Measurements from ENCODE around the gene CTDSPL. TPM values are rescaled to one million over a fixed set of nuclear protein-coding genes. Genes with fewer than 3 reads are reported as not detected.

CTDSPL gene
- total and polyA plus RNA-seq, 10 of the 15 experiments (the other 5 are each of a cell fraction or from before 2014, with no cell fraction given), result 0.05 to 0.51 (median 0.18) TPM; not detected in 6

DNA sequence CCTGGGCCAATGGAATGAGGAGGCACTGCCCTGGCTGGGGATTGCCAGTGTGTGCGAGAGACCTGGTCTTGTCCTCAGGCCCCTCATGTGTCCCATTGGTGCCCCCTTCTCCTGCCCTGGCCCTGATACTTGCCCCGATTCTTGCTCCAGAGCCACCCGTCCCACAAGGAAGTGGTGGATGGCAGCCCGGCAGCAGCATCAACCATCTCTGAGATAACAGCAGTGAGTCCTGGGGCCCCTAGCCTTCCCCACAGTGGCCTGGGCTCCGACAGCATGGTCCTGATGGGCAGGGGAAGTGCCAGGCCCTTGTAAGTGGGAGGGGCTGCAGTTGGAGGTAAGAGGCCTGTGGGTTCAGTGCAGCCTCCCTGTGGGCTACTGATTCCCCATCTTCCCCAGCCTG is 144.4 kb downstream of the CTDSPL start:
- Histone ChIP-seq H3K27ac (ENCODE audit: control insufficient read depth, insufficient read depth) (no peak overlapping the region), H4K20me1 (ENCODE audit: control insufficient read depth, insufficient read depth) (no peaks in the 10 kb centered on the region), H3K4me3 (no peak overlapping the region), H3K4me1 (ENCODE audit: control insufficient read depth, insufficient read depth, low read length) (no peaks in the 10 kb centered on the region; the same call in 1 of the 2 replicates), H3K36me3 (ENCODE audit: control insufficient read depth in 2 of 2, insufficient read depth in 2 of 2, low read length in 1 of 2) (no peaks in the 10 kb centered on the region; a peak in 2 of 4 replicates), H3K4me2 (ENCODE audit: control insufficient read depth, insufficient read depth) (no peak overlapping the region), H3K27me3 (replicated peaks in 1 of 2; ENCODE audit: control insufficient read depth in 2 of 2, insufficient read depth in 2 of 2, low read length in 1 of 2) (no peaks in the 10 kb centered on the region), H3K9ac (ENCODE audit: control insufficient read depth, insufficient read depth, low read length) (no peak overlapping the region), H3K9me3 (replicated peaks; ENCODE audit: control insufficient read depth, insufficient read depth, low read length) (no peaks in the 10 kb centered on the region), H3K79me2 (ENCODE audit: control insufficient read depth, insufficient read depth, low read length) (no peaks in the 10 kb centered on the region), H2AFZ (ENCODE audit: control insufficient read depth, low read depth, low read length) (no peak overlapping the region)
- WGBS (ENCODE audit: insufficient coverage, insufficient replicate concordance, low lambda C conversion rate, missing lambda C conversion rate), result 84% methylated on average over 5 of the region's 5 CpGs
- intact Hi-C loops (cut with micrococcal nuclease; ENCODE audit: unreplicated experiment) (no loop called here), in situ Hi-C loops (cut with MboI) (no loop called here)
- SMC1A ChIA-PET (ENCODE audit: uncharacterized antibody, unreplicated experiment), result no interaction called here
- no TSS peak for BruUV-seq (replicated peaks)
- FAIRE-seq (no peak), DNase-seq (ENCODE audit: low read depth, low spot score) (no peak), ATAC-seq (no peak)
- CTCF ChIA-PET, result interaction anchor here (1.4 kb wide), 1 partner anchor 32 kb away, joined by 5 read pairs; no protein-coding TSS in a partner anchor
- RAD21 ChIA-PET (ENCODE audit: unreplicated experiment), result no interaction called here
- no peak for TF ChIP-seq SREBF1 (IDR thresholded peaks at IDR 0.05; ENCODE audit: low read length)
- TF ChIP-seq TARDBP (IDR thresholded peaks at IDR 0.05; ENCODE audit: borderline replicate concordance), result no peak
- TF ChIP-seq, protein P1, sequence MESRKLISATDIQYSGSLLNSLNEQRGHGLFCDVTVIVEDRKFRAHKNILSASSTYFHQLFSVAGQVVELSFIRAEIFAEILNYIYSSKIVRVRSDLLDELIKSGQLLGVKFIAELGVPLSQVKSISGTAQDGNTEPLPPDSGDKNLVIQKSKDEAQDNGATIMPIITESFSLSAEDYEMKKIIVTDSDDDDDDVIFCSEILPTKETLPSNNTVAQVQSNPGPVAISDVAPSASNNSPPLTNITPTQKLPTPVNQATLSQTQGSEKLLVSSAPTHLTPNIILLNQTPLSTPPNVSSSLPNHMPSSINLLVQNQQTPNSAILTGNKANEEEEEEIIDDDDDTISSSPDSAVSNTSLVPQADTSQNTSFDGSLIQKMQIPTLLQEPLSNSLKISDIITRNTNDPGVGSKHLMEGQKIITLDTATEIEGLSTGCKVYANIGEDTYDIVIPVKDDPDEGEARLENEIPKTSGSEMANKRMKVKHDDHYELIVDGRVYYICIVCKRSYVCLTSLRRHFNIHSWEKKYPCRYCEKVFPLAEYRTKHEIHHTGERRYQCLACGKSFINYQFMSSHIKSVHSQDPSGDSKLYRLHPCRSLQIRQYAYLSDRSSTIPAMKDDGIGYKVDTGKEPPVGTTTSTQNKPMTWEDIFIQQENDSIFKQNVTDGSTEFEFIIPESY (IDR thresholded peaks at IDR 0.05), result no peak
- TF ChIP-seq, protein P2, sequence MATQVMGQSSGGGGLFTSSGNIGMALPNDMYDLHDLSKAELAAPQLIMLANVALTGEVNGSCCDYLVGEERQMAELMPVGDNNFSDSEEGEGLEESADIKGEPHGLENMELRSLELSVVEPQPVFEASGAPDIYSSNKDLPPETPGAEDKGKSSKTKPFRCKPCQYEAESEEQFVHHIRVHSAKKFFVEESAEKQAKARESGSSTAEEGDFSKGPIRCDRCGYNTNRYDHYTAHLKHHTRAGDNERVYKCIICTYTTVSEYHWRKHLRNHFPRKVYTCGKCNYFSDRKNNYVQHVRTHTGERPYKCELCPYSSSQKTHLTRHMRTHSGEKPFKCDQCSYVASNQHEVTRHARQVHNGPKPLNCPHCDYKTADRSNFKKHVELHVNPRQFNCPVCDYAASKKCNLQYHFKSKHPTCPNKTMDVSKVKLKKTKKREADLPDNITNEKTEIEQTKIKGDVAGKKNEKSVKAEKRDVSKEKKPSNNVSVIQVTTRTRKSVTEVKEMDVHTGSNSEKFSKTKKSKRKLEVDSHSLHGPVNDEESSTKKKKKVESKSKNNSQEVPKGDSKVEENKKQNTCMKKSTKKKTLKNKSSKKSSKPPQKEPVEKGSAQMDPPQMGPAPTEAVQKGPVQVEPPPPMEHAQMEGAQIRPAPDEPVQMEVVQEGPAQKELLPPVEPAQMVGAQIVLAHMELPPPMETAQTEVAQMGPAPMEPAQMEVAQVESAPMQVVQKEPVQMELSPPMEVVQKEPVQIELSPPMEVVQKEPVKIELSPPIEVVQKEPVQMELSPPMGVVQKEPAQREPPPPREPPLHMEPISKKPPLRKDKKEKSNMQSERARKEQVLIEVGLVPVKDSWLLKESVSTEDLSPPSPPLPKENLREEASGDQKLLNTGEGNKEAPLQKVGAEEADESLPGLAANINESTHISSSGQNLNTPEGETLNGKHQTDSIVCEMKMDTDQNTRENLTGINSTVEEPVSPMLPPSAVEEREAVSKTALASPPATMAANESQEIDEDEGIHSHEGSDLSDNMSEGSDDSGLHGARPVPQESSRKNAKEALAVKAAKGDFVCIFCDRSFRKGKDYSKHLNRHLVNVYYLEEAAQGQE (IDR thresholded peaks at IDR 0.05; ENCODE audit: low read depth, low read length), result no peak
- no peak for TF ChIP-seq RUNX3 (IDR thresholded peaks at IDR 0.05; ENCODE audit: low read length)
- TF ChIP-seq GATAD2B (conservative IDR thresholded peaks at IDR 0.05; ENCODE audit: low read depth), result no peak
- no peak for TF ChIP-seq BHLHE40 (IDR thresholded peaks at IDR 0.05; ENCODE audit: borderline replicate concordance in 1 of 2, low read depth in 2 of 2, low read length in 1 of 2)
- TF ChIP-seq, protein P3, sequence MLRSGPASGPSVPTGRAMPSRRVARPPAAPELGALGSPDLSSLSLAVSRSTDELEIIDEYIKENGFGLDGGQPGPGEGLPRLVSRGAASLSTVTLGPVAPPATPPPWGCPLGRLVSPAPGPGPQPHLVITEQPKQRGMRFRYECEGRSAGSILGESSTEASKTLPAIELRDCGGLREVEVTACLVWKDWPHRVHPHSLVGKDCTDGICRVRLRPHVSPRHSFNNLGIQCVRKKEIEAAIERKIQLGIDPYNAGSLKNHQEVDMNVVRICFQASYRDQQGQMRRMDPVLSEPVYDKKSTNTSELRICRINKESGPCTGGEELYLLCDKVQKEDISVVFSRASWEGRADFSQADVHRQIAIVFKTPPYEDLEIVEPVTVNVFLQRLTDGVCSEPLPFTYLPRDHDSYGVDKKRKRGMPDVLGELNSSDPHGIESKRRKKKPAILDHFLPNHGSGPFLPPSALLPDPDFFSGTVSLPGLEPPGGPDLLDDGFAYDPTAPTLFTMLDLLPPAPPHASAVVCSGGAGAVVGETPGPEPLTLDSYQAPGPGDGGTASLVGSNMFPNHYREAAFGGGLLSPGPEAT (IDR thresholded peaks at IDR 0.05; ENCODE audit: low read depth), result no peak
- TF ChIP-seq, protein P4, sequence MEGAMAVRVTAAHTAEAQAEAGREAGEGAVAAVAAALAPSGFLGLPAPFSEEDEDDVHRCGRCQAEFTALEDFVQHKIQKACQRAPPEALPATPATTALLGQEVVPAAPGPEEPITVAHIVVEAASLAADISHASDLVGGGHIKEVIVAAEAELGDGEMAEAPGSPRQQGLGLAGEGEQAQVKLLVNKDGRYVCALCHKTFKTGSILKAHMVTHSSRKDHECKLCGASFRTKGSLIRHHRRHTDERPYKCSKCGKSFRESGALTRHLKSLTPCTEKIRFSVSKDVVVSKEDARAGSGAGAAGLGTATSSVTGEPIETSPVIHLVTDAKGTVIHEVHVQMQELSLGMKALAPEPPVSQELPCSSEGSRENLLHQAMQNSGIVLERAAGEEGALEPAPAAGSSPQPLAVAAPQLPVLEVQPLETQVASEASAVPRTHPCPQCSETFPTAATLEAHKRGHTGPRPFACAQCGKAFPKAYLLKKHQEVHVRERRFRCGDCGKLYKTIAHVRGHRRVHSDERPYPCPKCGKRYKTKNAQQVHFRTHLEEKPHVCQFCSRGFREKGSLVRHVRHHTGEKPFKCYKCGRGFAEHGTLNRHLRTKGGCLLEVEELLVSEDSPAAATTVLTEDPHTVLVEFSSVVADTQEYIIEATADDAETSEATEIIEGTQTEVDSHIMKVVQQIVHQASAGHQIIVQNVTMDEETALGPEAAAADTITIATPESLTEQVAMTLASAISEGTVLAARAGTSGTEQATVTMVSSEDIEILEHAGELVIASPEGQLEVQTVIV (IDR thresholded peaks at IDR 0.05; ENCODE audit: borderline replicate concordance, partially characterized antibody), result no peak
- POLR2A ChIA-PET, result no interaction called here

Data from GM12878 (cell line).